HG03432 (cell line): ENCODE results near the gene TMEM161B.
"Not testable (repeated sequence)": the region's sequence is repeated elsewhere in the genome, so short reads cannot be mapped to it uniquely, and the experiment has no call there.

Source experiments
- ATAC-seq: cut with Tn5 transposase; IDR thresholded peaks from one replicate; pipeline ENCODE4 v1.9.1; 2021; ENCODE audit warnings: mild to moderate bottlenecking, moderate library complexity; ENCODE audit not compliant: unreplicated experiment

TMEM161B gene

GRCh38 chr5:88268385-88269184 lies at the start of gene TMEM161B:
TMEM161B (minus strand) TSS chr5:88268845; CDS start chr5:88268723, 122 bp downstream.
- ATAC-seq, result peak; percentile 99

DNA sequence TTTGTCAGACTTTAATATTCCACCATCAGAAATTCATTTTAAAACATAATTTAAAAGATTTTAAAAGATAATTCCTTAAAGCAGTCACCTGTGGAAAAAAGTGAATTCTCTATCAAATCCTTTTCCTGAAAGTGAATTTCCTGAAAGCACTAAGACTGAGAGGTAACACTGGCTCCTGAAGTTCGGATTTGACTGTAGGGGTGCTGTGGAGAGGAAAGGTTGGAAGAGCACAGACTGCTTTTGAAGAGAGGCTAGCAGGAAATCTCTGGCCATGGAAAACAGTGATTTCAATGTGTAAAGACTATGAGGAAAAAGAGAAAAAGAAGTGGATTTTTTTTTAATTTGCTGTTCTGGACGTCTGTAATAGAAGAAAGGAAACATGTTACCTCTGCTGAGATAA lies 35.7 kb upstream of the TMEM161B start:
- no peak for ATAC-seq

DNA sequence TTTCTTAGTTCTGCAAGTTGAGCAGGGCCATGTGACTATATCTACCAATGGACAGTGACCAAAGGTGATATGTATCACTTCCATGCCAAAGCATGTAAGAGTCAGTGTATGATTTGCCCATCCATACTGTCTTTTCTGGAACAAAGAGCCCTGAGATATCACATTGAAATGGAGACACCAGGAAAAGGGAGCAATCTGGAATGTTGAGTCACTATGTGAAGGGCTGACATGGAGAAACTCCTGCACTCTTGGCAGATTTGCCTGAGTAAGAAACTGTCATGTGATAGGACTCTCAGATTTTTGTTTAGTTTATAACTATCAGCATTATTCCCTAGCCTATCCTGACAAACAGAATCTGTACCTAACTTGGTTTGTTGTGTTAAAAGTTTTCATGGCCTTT lies 29.8 kb upstream of the TMEM161B start:
- ATAC-seq, result no peak

DNA sequence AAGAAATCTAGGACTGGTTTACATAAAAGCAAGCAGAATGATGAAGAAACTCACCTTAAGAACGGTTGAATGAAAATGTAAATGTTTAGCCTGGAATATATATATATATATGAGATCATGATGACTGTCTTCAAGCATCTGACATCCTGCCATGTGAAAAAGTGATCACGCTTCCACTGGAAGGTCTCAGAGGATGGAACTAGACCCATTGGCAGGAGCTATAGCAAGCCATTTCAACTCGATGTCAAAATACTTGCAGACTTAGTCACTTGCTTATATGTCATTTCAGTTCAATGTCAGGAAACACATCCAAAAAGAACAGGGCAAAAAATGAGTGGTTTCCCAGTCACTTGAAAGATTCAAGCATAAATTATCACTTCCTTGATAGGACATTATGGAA lies 22.2 kb upstream of the TMEM161B start:
- no peak for ATAC-seq

GRCh38 chr5:88288528-88289197 lies 20.0 kb upstream of the TMEM161B start:
- no peak for ATAC-seq

GRCh38 chr5:88287846-88288527 lies 19.3 kb upstream of the TMEM161B start:
- ATAC-seq, result no peak

DNA sequence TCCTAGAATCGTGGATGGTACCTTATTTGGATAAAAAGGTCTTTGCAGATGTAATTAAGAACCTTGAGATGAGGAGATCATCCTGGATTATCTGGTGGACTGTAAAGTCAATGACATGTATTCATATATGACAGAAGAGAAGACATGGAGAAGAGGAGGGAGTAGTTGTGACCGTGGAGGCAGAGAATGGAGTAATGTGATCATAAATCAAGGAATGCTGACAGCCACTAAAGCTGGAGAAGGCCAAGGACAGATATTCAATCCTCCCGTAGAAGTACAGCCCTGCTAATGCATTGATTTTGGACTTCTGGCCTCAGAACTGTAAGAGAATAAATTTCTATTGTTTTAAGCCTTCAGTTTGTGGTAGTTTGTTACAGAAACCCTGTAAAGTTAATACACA lies 18.7 kb upstream of the TMEM161B start:
- no peak for ATAC-seq

- ATAC-seq, result no peak
Measured at GRCh38 chr5:88283690-88284089, 15.0 kb upstream of the TMEM161B start.

DNA sequence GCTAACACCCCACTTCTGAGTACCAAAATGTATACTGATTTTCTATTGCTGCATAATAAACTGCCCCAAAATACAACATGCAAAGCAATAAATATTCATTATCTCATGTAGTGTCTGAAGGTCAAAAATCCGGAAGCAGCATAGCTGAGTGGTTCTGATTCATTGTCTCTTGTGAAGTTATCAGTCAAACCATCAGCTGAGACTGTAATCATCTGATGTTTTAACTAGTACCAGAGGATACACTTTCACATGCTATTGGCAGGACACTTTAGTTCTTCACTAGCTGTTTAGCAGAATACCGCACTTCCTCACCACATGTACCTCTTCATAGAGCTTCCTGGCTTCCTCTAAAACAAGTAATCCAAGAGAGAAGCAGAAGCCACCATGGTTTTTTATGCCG lies 12.7 kb upstream of the TMEM161B start:
- ATAC-seq, result no peak

DNA sequence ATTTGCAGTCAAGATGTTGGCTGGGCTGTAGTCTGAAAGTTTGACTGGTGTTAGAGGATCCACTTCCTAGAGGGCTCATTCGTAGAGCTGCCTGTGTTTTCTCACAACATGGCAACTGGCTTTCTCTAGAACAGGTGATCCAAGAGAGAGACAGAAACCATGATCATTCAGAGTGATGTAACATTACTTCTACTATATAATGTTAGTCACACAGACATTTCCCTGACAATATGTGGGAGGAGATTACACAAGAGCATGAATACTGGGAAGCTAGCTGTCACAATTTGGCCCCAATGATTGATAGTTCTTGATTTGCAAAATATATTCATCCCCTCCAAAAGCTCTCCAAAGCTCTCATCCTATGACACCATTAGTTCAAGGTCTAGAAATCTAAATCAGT lies 10.9 kb upstream of the TMEM161B start:
- ATAC-seq, result no peak

DNA sequence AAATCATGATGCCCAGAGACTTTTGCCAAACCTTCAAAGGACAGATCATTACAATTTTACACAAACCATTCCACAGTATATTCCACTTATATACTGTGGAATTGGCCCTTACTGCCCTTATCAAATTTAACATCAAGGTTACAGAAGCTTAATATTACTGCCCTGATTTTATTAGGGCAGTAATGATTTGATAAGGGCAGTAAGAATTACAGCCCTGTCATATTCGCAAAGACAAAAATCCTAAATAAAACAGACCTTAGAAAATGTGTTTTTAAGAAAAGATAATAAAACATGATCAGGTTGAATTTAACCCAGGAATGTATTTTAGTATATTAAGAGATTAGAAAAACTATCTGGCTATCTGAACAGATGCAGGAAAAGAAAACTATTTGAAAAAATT lies 7.7 kb upstream of the TMEM161B start:
- no peak for ATAC-seq

DNA sequence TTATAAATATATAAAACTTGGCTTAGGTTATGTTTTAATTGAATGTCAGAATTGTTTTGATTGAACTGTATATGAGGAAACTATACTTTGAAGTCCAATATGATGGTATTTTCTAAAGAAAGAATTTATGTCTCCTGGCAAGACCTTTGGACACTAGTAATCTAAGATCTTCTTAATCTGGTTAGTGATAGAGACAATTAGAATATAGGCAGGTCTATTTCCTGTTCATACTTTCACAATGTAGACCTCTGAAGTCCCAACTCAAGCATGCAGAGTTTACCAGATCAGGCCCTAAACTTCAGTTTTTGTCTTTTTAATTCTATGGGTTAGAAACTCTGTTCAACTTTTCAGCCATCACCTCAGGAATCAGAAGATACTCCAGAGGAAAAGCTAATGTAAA lies 6.9 kb upstream of the TMEM161B start:
- no peak for ATAC-seq

- peak; percentile 18 for ATAC-seq
Measured at GRCh38 chr5:88269222-88269771, 652 bp upstream of the TMEM161B start.

GRCh38 chr5:88264565-88264964 lies 4.1 kb downstream of the TMEM161B start:
- ATAC-seq, result not testable (repeated sequence)

DNA sequence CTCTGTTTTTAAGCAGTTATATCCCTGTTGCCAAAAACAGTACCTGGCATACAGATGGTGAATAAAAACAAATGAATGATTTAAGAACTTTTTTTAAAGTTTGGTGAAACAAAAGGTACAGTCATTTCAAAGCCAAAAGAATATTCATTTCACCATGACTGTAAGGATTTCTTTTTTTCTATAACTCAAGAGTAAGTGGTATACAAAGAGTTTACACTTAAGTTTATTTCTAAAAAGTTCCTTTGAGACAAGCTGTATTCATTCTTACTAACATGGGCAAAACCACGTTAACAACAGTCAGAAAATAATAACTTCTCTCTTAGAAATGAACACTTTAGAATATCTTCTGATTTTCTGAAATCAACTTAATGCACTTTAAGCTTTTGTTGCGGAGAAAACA lies 5.3 kb downstream of the TMEM161B start:
- ATAC-seq, result no peak

DNA sequence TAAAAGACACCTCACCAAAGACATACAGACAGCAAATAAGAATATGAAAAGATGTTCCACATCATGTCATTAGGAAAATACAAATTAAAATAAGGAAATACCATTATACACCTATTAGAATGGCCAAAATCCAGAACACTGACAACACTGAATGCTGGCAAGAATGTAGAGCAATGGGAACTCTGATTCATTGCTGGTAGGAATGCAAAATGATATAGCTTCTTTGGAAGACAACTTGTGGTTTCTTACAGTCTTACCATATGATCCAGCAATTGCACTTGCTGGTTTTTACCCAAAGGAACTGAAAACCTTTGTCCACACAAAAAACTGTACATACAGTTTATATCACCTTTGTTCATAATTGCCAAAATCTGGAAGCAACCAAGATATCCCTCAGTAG lies 6.5 kb downstream of the TMEM161B start:
- no peak for ATAC-seq

GRCh38 chr5:88258636-88259035 lies 10.0 kb downstream of the TMEM161B start:
- ATAC-seq, result no peak

GRCh38 chr5:88256872-88257271 lies 11.8 kb downstream of the TMEM161B start:
- no peak for ATAC-seq

DNA sequence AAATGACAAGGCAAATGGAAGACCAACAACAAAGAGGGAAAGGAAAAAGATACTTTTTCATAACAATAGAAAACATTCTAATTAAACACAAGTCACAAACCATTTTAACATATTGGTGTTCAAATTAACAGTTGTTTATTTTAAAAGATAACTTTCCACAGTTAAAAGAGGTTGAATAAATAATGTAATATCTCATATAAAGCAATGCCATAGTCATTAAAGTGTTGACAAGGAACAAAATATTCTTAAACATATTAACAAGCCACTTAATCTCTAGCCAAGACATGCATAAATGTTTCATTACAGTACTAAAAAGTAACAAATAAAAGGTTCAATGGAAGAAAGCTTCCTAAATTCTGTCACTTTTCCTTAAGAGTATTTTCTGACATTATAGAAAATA lies 12.6 kb downstream of the TMEM161B start:
- no peak for ATAC-seq

DNA sequence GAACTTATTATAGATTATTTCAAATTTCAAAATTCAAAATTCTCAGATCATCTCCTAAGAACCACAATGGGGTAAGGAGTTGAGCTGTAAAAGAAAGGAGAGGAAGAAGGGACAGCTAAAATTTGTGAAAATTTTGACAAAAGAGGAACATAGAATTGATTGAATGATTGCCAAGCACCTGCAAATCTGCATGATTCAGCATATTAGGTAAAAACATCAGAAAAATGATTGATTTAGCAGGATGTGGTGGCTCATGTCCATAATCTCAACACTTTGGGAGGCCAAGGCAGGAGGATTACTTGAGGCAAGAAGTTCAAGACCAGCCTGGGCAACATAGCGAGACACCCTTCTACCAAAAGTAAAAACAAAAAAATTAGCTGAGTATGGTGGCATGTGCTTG lies 14.3 kb downstream of the TMEM161B start:
- no peak for ATAC-seq

DNA sequence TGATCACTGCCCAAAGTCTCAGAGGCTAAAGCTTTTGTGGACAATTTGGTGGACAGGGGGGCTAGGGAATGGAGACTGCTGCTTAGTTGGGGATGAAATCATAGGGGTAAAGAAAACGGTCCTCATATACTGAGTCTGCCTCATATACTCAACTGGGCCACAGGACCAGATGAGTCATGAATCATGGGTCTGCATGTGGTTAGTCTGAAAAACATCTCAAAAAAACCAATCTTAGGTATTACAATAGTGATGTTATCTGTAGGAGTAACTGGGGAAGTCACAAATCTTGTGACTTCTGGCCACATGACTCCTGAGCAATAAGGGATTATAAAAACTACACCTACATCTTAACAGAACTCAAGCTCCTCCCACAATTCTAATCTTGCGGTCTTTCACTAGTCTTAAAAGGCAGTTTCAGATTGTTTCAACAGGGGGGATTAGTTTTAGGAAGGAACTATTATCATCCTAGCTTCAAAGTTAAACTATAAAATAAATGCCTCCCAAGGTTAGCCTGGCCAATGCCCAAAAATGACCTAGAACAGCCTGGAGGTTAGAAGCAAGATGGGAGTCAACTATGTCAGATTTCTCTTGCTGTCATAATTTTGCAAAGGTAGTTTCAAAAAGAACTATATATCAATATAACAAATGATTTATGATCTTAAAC lies 17.5 kb downstream of the TMEM161B start:
- ATAC-seq, result peak; percentile 72
